Loucy (cell line): ENCODE measurements around the gene FGFR2.

Experiments used
- H2AFZ ChIP-seq: fragments of 200-600 bp; sonication (generic); 2 replicates; pipeline ENCODE4 v1.6.0; 2016; ENCODE audit warnings: antibody characterized with exemption, mild to moderate bottlenecking, low read length, moderate library complexity
- H3F3A ChIP-seq: fragments of 200-600 bp; 2 replicates; pipeline ENCODE4 v1.6.0; 2016; ENCODE audit warnings: antibody characterized with exemption, low read depth, mild to moderate bottlenecking
- H3K27me3 ChIP-seq: fragments of 200-600 bp; sonication (generic); 2 replicates; pipeline ENCODE4 v1.6.1; 2014; ENCODE audit warnings: low read length, mild to moderate bottlenecking; ENCODE audit not compliant: insufficient read depth, poor library complexity, severe bottlenecking
- H3K36me3 ChIP-seq: fragments of 200-600 bp; sonication (generic); 2 replicates; pipeline ENCODE4 v1.6.1; 2016; ENCODE audit warnings: low read length; ENCODE audit not compliant: insufficient read depth
- H3K4me1 ChIP-seq: fragments of 200-600 bp; sonication (generic); 2 replicates; pipeline ENCODE4 v1.5.1; 2014; ENCODE audit warnings: low read length, mild to moderate bottlenecking; ENCODE audit not compliant: insufficient read depth, poor library complexity, severe bottlenecking
- H3K4me2 ChIP-seq: fragments of 200-600 bp; sonication (generic); 2 replicates; pipeline ENCODE4 v1.6.0; 2014; ENCODE audit warnings: antibody characterized with exemption, low read length, low read depth, mild to moderate bottlenecking; ENCODE audit not compliant: poor library complexity, severe bottlenecking
- H3K4me3 ChIP-seq: fragments of 200-600 bp; sonication (generic); 2 replicates; pipeline ENCODE4 v1.5.1; 2014; ENCODE audit warnings: low read length, mild to moderate bottlenecking, mixed read lengths; ENCODE audit not compliant: poor library complexity, severe bottlenecking
- H3K79me2 ChIP-seq: fragments of 200-600 bp; sonication (generic); 2 replicates; pipeline ENCODE4 v1.6.1; 2014; ENCODE audit warnings: low read length; ENCODE audit not compliant: insufficient read depth
- H3K9ac ChIP-seq: fragments of 200-600 bp; sonication (generic); 2 replicates; pipeline ENCODE4 v1.6.0; 2014; ENCODE audit warnings: mild to moderate bottlenecking, low read depth, low read length, moderate library complexity; ENCODE audit not compliant: poor library complexity, severe bottlenecking
- H3K9me2 ChIP-seq: fragments of 200-600 bp; sonication (generic); replicated peaks from 2 replicates; pipeline ENCODE4 v1.6.1; 2016; ENCODE audit warnings: low read depth, low read length, mixed read lengths
- H3K9me3 ChIP-seq: fragments of 200-600 bp; sonication (generic); 2 replicates; pipeline ENCODE4 v1.6.1; 2014; ENCODE audit warnings: mild to moderate bottlenecking, antibody characterized with exemption, low read length, low read depth; ENCODE audit not compliant: insufficient read depth
- H4K20me1 ChIP-seq: fragments of 200-600 bp; sonication (generic); 2 replicates; pipeline ENCODE4 v1.6.0; 2014; ENCODE audit warnings: antibody characterized with exemption, low read length, mild to moderate bottlenecking; ENCODE audit not compliant: insufficient read depth, poor library complexity, severe bottlenecking
- EZH2phosphoT487 ChIP-seq: fragments of 200-600 bp; IDR thresholded peaks from 2 replicates; pipeline ENCODE4 v1.6.1; 2018; ENCODE audit warnings: antibody characterized with exemption, mild to moderate bottlenecking, moderate library complexity, borderline replicate concordance
- TF ChIP-seq, protein P1 (sequence below): fragments of 200-600 bp; sonication (generic); conservative IDR thresholded peaks from 2 replicates; pipeline ENCODE4 v1.5.1; 2014; ENCODE audit warnings: mild to moderate bottlenecking, antibody characterized with exemption, low read length

The FGFR2 gene

DNA sequence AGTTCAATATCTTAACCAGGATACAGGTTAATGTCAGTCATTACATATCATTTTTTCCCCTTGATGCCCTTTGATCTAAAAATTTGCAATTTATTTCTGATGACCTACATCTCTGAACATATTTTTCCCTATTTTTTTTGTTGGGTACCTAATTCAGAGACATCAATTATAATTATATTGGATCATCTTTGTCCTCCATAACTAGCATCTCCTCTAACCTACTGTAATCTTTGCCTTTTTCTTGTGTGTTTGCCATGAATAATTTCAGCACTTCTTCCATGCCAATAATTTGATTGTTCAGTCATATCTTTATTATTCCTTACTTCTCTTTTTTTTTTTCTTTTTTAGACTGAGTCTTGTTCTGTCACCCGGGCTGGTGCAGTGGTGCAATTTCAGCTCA lies 39.2 kb upstream of the FGFR2 start:
- no peaks in the 10 kb centered on the region; the same call in 1 of the 2 replicates for H3K9me3 ChIP-seq
- no peaks in the 10 kb centered on the region for H3K4me1 ChIP-seq
- H2AFZ ChIP-seq = no peak overlapping the region
- H3K79me2 ChIP-seq = no peaks in the 10 kb centered on the region
- no peak for TF ChIP-seq EZH2phosphoT487
- TF ChIP-seq, protein P1, sequence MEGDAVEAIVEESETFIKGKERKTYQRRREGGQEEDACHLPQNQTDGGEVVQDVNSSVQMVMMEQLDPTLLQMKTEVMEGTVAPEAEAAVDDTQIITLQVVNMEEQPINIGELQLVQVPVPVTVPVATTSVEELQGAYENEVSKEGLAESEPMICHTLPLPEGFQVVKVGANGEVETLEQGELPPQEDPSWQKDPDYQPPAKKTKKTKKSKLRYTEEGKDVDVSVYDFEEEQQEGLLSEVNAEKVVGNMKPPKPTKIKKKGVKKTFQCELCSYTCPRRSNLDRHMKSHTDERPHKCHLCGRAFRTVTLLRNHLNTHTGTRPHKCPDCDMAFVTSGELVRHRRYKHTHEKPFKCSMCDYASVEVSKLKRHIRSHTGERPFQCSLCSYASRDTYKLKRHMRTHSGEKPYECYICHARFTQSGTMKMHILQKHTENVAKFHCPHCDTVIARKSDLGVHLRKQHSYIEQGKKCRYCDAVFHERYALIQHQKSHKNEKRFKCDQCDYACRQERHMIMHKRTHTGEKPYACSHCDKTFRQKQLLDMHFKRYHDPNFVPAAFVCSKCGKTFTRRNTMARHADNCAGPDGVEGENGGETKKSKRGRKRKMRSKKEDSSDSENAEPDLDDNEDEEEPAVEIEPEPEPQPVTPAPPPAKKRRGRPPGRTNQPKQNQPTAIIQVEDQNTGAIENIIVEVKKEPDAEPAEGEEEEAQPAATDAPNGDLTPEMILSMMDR = no peak
- H4K20me1 ChIP-seq = no peaks in the 10 kb centered on the region
- no peak overlapping the region for H3K4me3 ChIP-seq
- H3K9ac ChIP-seq = no peak overlapping the region
- H3K9me2 ChIP-seq = no peaks in the 10 kb centered on the region
- H3F3A ChIP-seq = no peaks in the 10 kb centered on the region
- H3K4me2 ChIP-seq = no peak overlapping the region
- no peaks in the 10 kb centered on the region for H3K27me3 ChIP-seq
- H3K36me3 ChIP-seq = no peaks in the 10 kb centered on the region

DNA sequence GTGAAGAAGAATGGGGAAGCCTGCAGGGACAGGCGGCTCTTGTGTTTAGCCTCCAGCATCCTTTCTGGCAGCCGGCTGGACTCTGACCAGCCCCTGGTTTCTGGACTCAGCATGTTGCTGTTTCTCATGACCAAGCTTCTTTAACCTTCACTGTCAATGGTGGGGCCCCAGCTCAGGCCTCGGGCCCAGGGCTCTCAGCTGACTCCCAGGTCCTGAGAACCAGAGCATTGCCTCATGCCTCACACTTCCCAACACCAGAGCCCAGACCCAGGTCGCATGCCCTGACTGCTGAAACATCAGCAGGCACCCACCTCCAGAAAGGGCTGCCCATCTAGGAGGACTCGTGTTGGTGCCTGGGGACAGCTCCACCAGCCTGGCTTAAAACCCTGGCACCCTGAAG lies 34.8 kb upstream of the FGFR2 start:
- H3K79me2 ChIP-seq = no peaks in the 10 kb centered on the region
- H2AFZ ChIP-seq = no peak overlapping the region
- no peaks in the 10 kb centered on the region for H3K9me2 ChIP-seq
- no peaks in the 10 kb centered on the region for H3K9me3 ChIP-seq
- H3K4me1 ChIP-seq = no peaks in the 10 kb centered on the region
- H4K20me1 ChIP-seq = no peaks in the 10 kb centered on the region
- H3K4me2 ChIP-seq = no peak overlapping the region
- TF ChIP-seq, protein P1 = no peak
- TF ChIP-seq EZH2phosphoT487 = no peak
- no peak overlapping the region for H3K9ac ChIP-seq
- no peak overlapping the region for H3K4me3 ChIP-seq
- no peaks in the 10 kb centered on the region for H3K36me3 ChIP-seq
- no peaks in the 10 kb centered on the region for H3F3A ChIP-seq
- H3K27me3 ChIP-seq = no peaks in the 10 kb centered on the region

DNA sequence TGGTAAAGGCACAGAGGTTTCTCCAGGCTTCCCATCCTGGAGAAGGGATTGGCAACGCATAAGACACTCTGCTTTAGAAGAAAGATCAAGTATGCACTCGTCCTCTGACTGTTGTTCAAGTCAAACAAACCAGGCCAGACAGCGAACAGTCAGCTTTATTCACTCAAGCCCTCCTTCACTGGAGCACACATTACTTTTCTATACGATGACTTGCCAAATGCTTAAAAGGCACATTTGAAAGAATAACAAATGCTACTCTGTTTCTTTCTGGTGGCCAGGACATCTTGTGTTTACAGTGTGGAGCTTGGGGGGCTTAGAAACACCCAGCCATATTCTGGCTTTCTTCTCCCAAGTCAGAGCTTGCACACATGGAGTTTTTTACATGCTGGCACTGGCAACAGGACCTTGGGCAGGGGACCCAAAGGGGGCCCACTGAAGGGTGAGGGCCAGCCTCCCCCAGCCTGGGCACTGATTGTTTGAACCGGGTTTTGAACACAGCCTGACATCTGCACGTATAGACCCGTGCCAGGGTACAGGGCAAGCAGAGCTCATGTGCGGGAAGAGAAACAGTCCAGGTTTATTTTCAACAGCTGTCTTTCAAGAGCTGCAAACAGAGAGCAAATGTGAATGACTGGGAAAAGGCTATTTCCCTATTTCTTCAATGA lies 33.3 kb upstream of the FGFR2 start:
- Histone ChIP-seq H3K9me2 (no peaks in the 10 kb centered on the region), H3K36me3 (no peaks in the 10 kb centered on the region), H3K9ac (no peak overlapping the region), H3K9me3 (no peaks in the 10 kb centered on the region), H3K4me2 (no peak overlapping the region), H3K4me3 (no peak overlapping the region), H2AFZ (no peak overlapping the region), H3K4me1 (no peaks in the 10 kb centered on the region), H3K79me2 (no peaks in the 10 kb centered on the region), H3K27me3 (no peaks in the 10 kb centered on the region), H4K20me1 (no peaks in the 10 kb centered on the region), H3F3A (no peaks in the 10 kb centered on the region)
- TF ChIP-seq, protein P1 = no peak
- TF ChIP-seq EZH2phosphoT487 = no peak
